ENCODE measurements around the gene NDUFC2.
"Not testable (repeated sequence)": the region's sequence is repeated elsewhere in the genome, so short reads cannot be mapped to it uniquely, and the experiment has no call there.

NDUFC2 gene

DNA sequence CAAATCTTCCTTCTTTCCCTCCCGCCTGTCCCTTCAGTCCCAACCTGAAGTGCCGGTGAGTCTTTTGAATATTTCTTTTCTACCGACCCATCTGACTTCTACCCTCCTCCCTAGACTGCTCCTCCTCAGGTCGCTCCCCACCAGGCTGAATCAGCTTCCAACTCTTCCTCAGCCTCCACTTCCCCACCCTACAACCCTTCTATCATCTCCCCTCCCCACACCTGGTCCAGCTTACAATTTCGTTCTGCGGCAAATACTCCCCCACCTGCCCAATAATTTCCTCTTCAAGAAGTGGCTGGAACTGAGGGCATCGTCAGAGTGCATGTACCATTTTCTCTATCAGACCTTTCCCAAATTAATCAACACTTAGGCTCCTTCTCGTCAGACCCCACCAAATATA is 2.5 kb upstream of the NDUFC2 start:
- H3K27me3 ChIP-seq, result no peaks in the 10 kb centered on the region
- intact Hi-C loops (cut with DNase I; ENCODE audit: low total_unique reads), result no loop called here
- no peak overlapping the region for H3K27ac ChIP-seq
- no peaks in the 10 kb centered on the region for H3K36me3 ChIP-seq
- peaks cover 0 to 23% (median 20%) of the 10 kb centered on the region in 4 donors for H3K4me1 ChIP-seq
- no peaks in the 10 kb centered on the region for H3K9me3 ChIP-seq
- DNase-seq, result no peak
- TF ChIP-seq, protein P1, sequence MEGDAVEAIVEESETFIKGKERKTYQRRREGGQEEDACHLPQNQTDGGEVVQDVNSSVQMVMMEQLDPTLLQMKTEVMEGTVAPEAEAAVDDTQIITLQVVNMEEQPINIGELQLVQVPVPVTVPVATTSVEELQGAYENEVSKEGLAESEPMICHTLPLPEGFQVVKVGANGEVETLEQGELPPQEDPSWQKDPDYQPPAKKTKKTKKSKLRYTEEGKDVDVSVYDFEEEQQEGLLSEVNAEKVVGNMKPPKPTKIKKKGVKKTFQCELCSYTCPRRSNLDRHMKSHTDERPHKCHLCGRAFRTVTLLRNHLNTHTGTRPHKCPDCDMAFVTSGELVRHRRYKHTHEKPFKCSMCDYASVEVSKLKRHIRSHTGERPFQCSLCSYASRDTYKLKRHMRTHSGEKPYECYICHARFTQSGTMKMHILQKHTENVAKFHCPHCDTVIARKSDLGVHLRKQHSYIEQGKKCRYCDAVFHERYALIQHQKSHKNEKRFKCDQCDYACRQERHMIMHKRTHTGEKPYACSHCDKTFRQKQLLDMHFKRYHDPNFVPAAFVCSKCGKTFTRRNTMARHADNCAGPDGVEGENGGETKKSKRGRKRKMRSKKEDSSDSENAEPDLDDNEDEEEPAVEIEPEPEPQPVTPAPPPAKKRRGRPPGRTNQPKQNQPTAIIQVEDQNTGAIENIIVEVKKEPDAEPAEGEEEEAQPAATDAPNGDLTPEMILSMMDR (IDR thresholded peaks at IDR 0.05), result no peak
- H3K4me3 ChIP-seq, result no peak overlapping the region

DNA sequence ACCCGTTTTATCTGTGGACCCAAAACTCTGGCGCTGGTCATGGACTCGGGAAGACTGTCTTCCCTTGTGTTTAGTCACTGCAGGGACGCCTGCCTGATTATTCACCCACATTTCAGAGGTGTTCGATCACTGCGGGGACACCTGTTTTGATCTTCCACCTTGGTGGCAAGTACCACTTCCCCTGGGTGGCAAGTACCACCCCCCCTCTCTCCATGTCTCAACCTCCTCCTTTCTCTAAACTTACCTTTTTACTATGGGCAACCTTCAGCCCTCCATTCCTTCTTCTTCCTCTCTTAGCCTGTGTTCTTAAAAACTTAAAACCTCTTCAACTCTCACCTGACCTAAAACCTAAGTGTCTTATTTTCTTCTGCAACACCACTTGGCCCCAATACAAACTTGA is 1.9 kb upstream of the NDUFC2 start:
- H3K36me3 ChIP-seq, result no peaks in the 10 kb centered on the region
- no peak overlapping the region for H3K27ac ChIP-seq
- H3K4me1 ChIP-seq, result peaks cover 0 to 28% (median 25%) of the 10 kb centered on the region in 4 donors
- no peak overlapping the region for H3K4me3 ChIP-seq
- no peaks in the 10 kb centered on the region for H3K27me3 ChIP-seq
- DNase-seq, result no peak
- intact Hi-C loops (cut with DNase I; ENCODE audit: low total_unique reads), result no loop called here
- TF ChIP-seq, protein P1 (IDR thresholded peaks at IDR 0.05), result no peak
- no peaks in the 10 kb centered on the region for H3K9me3 ChIP-seq

DNA sequence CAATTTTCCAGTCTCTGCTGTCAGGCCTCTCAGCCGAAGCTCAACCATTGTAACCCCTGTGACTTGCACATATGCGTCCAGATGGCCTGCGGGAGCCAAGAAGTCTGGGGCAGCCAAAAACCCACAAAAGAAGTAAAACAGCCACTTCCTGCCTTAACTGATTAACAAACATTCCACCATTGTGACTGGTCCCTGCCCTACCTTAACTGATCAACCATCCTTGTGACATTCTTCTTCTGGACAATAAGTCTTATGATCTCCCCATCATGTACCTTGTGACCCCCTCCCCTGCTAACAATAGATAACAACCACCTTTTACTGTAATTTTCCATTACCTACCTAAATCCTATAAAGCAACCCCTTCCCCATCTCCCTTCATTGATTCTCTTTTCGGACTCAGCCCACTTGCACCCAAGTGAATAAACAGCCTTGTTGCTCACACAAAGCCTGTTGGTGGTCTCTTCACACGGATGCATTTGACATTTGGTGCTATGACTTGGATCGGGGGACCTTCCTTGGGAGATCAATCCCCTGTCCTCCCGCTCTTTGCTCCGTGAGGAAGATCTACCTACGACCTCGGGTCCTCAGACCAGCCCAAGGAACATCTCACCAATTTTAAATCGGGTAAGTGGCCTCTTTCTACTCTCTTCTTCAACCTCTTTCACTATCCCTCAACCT is 1.3 kb upstream of the NDUFC2 start:
- Histone ChIP-seq H3K4me1 (peaks cover 0 to 35% (median 29%) of the 10 kb centered on the region in 4 donors), H3K27me3 (no peaks in the 10 kb centered on the region), H3K9me3 (no peaks in the 10 kb centered on the region), H3K36me3 (no peaks in the 10 kb centered on the region), H3K4me3 (no peak overlapping the region), H3K27ac (peak overlapping the region in 1 of 2 donors; percentile 87)
- intact Hi-C loops (cut with DNase I; ENCODE audit: low total_unique reads), result no loop called here
- TF ChIP-seq, protein P1 (IDR thresholded peaks at IDR 0.05), result no peak
- DNase-seq, result no peak

DNA sequence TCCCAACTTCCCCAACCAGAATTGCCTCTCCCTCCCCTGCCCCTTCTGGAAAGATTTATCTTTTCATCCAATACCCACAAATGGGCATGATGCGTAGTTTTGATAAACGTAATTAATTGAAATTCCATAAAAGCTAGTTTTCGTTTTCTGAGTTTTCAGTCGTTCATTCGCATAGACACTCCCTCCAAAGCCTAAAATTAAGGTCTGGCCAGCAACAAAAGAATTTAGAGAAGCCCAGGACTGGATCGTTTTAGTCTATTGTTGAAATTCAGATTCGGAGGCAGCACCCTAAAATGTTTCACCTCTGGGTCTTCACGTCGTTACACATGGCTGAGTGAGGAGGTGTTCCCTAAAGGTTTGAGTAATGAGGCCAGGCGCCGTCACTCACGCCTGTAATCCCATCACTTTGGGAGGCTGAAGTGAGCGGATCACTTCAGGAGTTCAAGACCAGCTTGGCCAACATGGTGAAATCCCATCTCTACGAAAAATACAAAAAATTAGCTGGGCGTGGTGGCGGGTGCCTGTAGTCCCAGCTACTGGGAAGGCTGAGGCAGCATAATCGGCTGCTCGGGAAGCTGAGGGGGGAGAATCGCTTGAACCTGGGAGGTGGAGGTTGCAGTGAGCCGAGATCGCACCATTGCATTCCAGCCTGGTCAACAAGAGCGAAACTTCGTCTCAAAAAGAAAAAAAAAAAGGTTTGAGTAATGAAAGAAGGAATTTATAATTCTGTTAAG is 589 bp upstream of the NDUFC2 start:
- Histone ChIP-seq H3K27me3 (no peaks in the 10 kb centered on the region), H3K36me3 (no peaks in the 10 kb centered on the region), H3K4me1 (peaks cover 0 to 40% (median 32%) of the 10 kb centered on the region in 4 donors), H3K9me3 (no peaks in the 10 kb centered on the region), H3K4me3 (peak overlapping the region; percentile 90), H3K27ac (peak overlapping the region; percentile 82 to 87)
- TF ChIP-seq, protein P1 (IDR thresholded peaks at IDR 0.05), result no peak
- intact Hi-C loops (cut with DNase I; ENCODE audit: low total_unique reads), result no loop called here
- DNase-seq, result no peak

DNA sequence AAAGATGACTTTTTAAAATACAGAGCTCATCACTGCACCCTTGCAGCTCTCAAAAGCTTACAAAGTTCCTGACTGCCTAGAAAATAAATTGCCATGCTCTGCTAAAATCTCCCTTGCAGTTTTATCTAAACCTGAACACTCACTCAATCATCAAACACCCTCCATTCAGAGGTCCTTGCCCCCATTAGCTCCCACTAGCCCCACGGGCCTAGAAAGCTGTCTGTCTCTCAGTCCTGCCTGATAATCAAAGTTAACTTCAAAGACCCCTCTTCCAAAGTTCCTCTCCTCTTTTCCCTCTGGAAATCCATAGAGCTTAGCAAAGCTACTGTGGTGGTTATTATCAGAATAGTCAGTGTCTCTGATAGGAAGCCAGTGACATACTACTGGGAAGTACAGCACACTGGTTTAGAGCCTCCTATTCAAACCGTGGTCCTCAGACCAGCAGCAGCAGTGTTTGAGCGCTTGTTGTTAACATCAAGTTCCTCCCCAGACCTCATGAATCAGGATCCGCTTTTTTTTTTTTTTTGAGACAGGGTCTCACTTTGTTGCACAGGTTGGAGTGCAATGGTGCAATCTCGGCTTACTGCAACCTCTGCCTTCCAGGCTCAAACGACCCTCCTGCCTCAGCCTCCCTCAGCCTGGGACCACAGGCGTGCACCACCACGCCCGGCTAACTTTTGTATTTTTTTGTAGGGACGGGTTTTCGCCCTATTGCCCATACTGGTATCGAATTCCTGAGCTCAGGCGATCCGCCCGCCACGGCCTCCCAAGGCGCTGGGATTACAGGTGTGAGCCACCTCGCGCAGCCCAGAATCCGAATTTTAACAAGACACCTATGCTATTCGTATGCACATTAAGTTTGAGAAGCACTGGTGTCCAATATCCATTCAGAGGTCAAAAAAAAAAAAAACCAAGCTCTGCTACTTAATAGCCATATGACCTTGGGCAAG is 1.2 kb downstream of the NDUFC2 start:
- Histone ChIP-seq H3K27me3 (no peaks in the 10 kb centered on the region), H3K36me3 (no peaks in the 10 kb centered on the region), H3K4me3 (peak overlapping the region; percentile 90), H3K27ac (peak overlapping the region; percentile 82 to 87), H3K9me3 (no peaks in the 10 kb centered on the region), H3K4me1 (peaks cover 0 to 46% (median 32%) of the 10 kb centered on the region in 4 donors)
- DNase-seq, result no peak
- TF ChIP-seq, protein P1 (IDR thresholded peaks at IDR 0.05), result no peak
- intact Hi-C loops (cut with DNase I; ENCODE audit: low total_unique reads), result no loop called here

DNA sequence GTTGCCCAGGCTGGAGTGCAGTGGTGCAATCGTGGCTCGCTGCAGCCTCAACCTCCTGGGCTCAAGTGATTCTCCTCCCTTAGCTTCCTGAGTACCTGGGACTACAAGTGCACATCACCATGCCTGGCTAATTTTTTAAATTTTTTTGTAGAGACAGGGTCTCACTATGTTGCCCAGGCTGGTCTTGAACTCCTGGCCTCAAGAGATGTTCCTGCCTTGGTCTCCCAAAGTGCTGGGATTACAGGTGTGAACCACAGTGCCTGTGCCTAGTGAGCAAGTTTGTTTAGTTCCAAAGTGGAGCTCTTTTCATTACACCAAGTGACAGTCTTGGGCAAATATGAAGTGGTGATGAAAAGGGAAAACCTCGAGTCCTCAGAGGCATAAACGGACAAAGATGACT is 2.1 kb downstream of the NDUFC2 start:
- peaks cover 0 to 46% (median 32%) of the 10 kb centered on the region in 4 donors for H3K4me1 ChIP-seq
- intact Hi-C loops (cut with DNase I; ENCODE audit: low total_unique reads), result not testable (repeated sequence)

More for the DNA sequence above, 2.1 kb downstream of the NDUFC2 start:
- not testable (repeated sequence) for H3K27ac ChIP-seq, H3K36me3 ChIP-seq, H3K27me3 ChIP-seq, H3K9me3 ChIP-seq, DNase-seq
- H3K4me3 ChIP-seq, result peak overlapping the region in 1 of 2 donors; percentile 90
